Neural cell (in vitro differentiated cells): Measurements from ENCODE around the gene PLA1A. TPM values are rescaled to one million over a fixed set of nuclear protein-coding genes. Genes with fewer than 3 reads are reported as not detected.

Source experiments
- H2AFZ ChIP-seq: fragments of 200-600, 300-800 bp; sonication (generic), shearing (Covaris generic); 2 replicates; pipeline ENCODE4 v1.6.0; 2014; ENCODE audit warnings: low read depth, mild to moderate bottlenecking, antibody characterized with exemption, low read length, moderate library complexity
- H3F3A ChIP-seq: fragments of 200-600 bp; shearing (Covaris generic); 2 replicates; pipeline ENCODE4 v1.6.1; 2016; ENCODE audit warnings: mild to moderate bottlenecking, moderate library complexity, mixed read lengths, antibody characterized with exemption, low read length; ENCODE audit not compliant: insufficient read depth, poor library complexity, severe bottlenecking
- H3K27ac ChIP-seq: fragments of 200-600, 300-800 bp; sonication (generic), shearing (Covaris generic); 2 replicates; pipeline ENCODE4 v1.5.1; 2014; ENCODE audit warnings: mild to moderate bottlenecking, low read length, moderate library complexity
- H3K27me3 ChIP-seq: fragments of 300-800, 200-600 bp; sonication (generic), shearing (Covaris generic); 2 replicates; pipeline ENCODE4 v1.6.0; 2014; ENCODE audit warnings: mild to moderate bottlenecking, low read depth, low read length, moderate library complexity; ENCODE audit not compliant: insufficient read depth
- H3K36me3 ChIP-seq: fragments of 300-800, 200-600 bp; sonication (generic), shearing (Covaris generic); 2 replicates; pipeline ENCODE4 v1.5.1; 2014; ENCODE audit warnings: mild to moderate bottlenecking, antibody characterized with exemption, low read length, moderate library complexity; ENCODE audit not compliant: insufficient read depth
- H3K4me2 ChIP-seq: fragments of 300-800, 200-600 bp; sonication (generic), shearing (Covaris generic); 2 replicates; pipeline ENCODE4 v1.6.0; 2014; ENCODE audit warnings: mild to moderate bottlenecking, low read length
- H3K4me3 ChIP-seq: fragments of 300-800, 200-600 bp; sonication (generic), shearing (Covaris generic); 2 replicates; pipeline ENCODE4 v1.5.1; 2014; ENCODE audit warnings: mild to moderate bottlenecking, low read length, moderate library complexity
- H3K79me2 ChIP-seq: fragments of 200-600 bp; shearing (Covaris generic); replicated peaks from 2 replicates; pipeline ENCODE4 v1.6.0; 2014; ENCODE audit warnings: mild to moderate bottlenecking, low read length, moderate library complexity; ENCODE audit not compliant: insufficient read depth
- H3K9ac ChIP-seq: fragments of 300-800, 200-600 bp; sonication (generic), shearing (Covaris generic); 2 replicates; pipeline ENCODE4 v1.6.1; 2016; ENCODE audit warnings: mild to moderate bottlenecking, low read length, mixed read lengths
- H3K9me2 ChIP-seq: fragments of 200-600 bp; shearing (Covaris generic); 2 replicates; pipeline ENCODE4 v1.6.1; 2016; ENCODE audit warnings: mild to moderate bottlenecking, low read length, mixed read lengths; ENCODE audit not compliant: insufficient read depth
- H3K9me3 ChIP-seq: fragments of 200-600, 300-800 bp; sonication (generic), shearing (Covaris generic); 2 replicates; pipeline ENCODE4 v1.6.1; 2016; ENCODE audit warnings: mild to moderate bottlenecking, mixed run types, low read length, moderate library complexity, mixed read lengths
- H4K20me1 ChIP-seq: fragments of 200-600 bp; shearing (Covaris generic); 2 replicates; pipeline ENCODE4 v1.6.1; 2016; ENCODE audit warnings: mild to moderate bottlenecking, mixed run types; ENCODE audit not compliant: insufficient read depth
- CTCF ChIP-seq: fragments of 450-650 bp; IDR thresholded peaks from 2 replicates; pipeline ENCODE4 v1.5.1; 2014; ENCODE audit warnings: antibody characterized with exemption, mild to moderate bottlenecking, moderate library complexity; ENCODE audit not compliant: poor library complexity, severe bottlenecking
- EP300 ChIP-seq: fragments of 450-650 bp; conservative IDR thresholded peaks from 2 replicates; pipeline ENCODE4 v1.6.1; 2014; ENCODE audit warnings: antibody characterized with exemption, mild to moderate bottlenecking, moderate library complexity; ENCODE audit not compliant: poor library complexity, severe bottlenecking
- EZH2 ChIP-seq: fragments of 200-600, 300-800 bp; shearing (Covaris generic), sonication (generic); IDR thresholded peaks from 2 replicates; pipeline ENCODE4 v1.6.1; 2014; ENCODE audit warnings: antibody characterized with exemption, low read length, borderline replicate concordance, mild to moderate bottlenecking; ENCODE audit not compliant: insufficient read depth, poor library complexity, severe bottlenecking
- MXI1 ChIP-seq: fragments of 450-650 bp; conservative IDR thresholded peaks from 2 replicates; pipeline ENCODE4 v1.6.1; 2014; ENCODE audit warnings: antibody characterized with exemption, mild to moderate bottlenecking; ENCODE audit not compliant: poor library complexity, severe bottlenecking
- POLR2AphosphoS5 ChIP-seq: IDR thresholded peaks from 2 replicates; pipeline ENCODE4 v1.6.1; 2012
- RAD21 ChIP-seq: fragments of 450-650 bp; conservative IDR thresholded peaks from 2 replicates; pipeline ENCODE4 v1.6.1; 2014; ENCODE audit warnings: antibody characterized with exemption, mild to moderate bottlenecking, moderate library complexity
- REST ChIP-seq: IDR thresholded peaks from 2 replicates; pipeline ENCODE4 v1.6.1; 2012; ENCODE audit warnings: borderline replicate concordance
- SMC3 ChIP-seq: fragments of 450-650 bp; conservative IDR thresholded peaks from 2 replicates; pipeline ENCODE4 v1.6.1; 2014; ENCODE audit warnings: antibody characterized with exemption, mild to moderate bottlenecking, moderate library complexity; ENCODE audit not compliant: poor library complexity
- TAF1 ChIP-seq: IDR thresholded peaks from 2 replicates; pipeline ENCODE4 v1.6.1; 2012; ENCODE audit warnings: low read depth
- polyA plus RNA-seq: library from polyadenylated mRNA; depleted of rRNA; stranded (reverse); fragments of >200 nt; gene quantifications from 2 replicates; pipeline ENCODE4 v1.2.3, GENCODE V29; 2014

PLA1A gene
- polyA plus RNA-seq, 1 donor from 2014 or later = not detected

DNA sequence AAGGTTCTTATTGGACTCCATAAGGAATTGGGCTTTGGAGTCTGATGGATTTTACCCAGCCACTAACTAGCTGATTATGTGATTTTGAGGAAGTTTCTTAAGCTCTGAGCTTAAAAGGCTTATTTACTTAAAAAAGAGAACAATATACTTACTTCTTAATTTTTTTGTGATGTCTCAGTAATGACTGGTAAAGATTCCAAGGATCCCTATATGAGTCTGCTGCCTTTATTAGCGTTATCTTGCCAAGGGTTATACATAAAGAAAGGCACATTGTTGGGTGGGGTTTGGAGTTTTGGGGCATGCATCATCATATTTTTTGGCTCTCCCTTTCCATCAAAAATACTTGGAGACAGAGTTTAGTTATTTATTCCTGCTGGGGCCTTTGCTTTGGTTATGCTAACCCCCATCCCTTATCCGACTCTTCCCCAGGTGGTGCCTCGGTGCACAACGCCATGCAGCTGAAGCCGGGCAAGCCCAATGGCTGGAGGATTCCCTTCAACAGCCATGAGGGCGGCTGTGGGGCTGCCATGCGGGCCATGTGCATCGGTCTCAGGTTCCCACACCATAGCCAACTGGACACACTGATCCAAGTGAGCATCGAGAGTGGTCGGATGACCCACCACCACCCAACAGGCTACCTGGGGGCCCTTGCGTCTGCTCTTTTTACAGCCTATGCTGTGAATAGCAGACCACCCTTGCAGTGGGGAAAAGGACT lies 11.7 kb upstream of the PLA1A start:
- Histone ChIP-seq H3K9me3 (no peaks in the 10 kb centered on the region), H2AFZ (no peak overlapping the region), H3K27ac (no peak overlapping the region), H3K36me3 (no peaks in the 10 kb centered on the region), H3K9ac (no peak overlapping the region), H3F3A (no peaks in the 10 kb centered on the region), H4K20me1 (no peaks in the 10 kb centered on the region), H3K9me2 (no peaks in the 10 kb centered on the region), H3K4me2 (no peak overlapping the region), H3K79me2 (no peaks in the 10 kb centered on the region), H3K27me3 (no peaks in the 10 kb centered on the region), H3K4me3 (no peak overlapping the region)
- TF ChIP-seq EZH2 = no peak
- no peak for TF ChIP-seq POLR2AphosphoS5
- no peak for TF ChIP-seq MXI1
- TF ChIP-seq EP300 = no peak

DNA sequence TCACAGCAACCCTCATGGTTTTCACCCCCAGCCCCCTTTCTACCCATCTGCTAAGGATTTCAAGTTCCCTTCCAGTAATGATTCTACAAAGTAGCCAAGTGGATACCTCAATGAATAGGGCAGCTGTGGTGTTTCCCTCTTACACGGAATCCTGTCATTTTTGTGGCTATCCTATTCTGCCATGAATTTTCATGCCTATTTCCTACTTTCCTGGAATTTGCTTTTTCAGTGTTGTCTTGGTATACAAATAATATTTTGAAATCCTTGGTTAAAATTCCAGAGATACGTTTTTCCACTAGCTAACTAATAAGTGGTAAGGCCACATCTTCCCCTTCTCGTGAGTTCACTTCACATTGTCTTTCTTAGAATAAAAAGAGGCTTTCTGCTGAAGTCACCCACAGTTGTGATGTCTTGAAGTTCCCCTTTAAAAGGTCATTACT lies 10.9 kb upstream of the PLA1A start:
- no peaks in the 10 kb centered on the region for H3F3A ChIP-seq
- H3K9me2 ChIP-seq = no peaks in the 10 kb centered on the region
- H3K27ac ChIP-seq = no peak overlapping the region
- H3K36me3 ChIP-seq = no peaks in the 10 kb centered on the region
- H3K4me3 ChIP-seq = no peak overlapping the region
- no peaks in the 10 kb centered on the region for H4K20me1 ChIP-seq
- H2AFZ ChIP-seq = no peak overlapping the region
- no peaks in the 10 kb centered on the region for H3K9me3 ChIP-seq
- no peak for TF ChIP-seq POLR2AphosphoS5
- no peak for TF ChIP-seq EZH2
- TF ChIP-seq REST = no peak
- TF ChIP-seq MXI1 = no peak
- TF ChIP-seq CTCF = no peak
- TF ChIP-seq RAD21 = no peak
- no peak for TF ChIP-seq SMC3
- TF ChIP-seq EP300 = no peak
- no peak for TF ChIP-seq TAF1
- H3K9ac ChIP-seq = no peak overlapping the region
- no peaks in the 10 kb centered on the region for H3K79me2 ChIP-seq
- no peak overlapping the region for H3K4me2 ChIP-seq
- no peaks in the 10 kb centered on the region for H3K27me3 ChIP-seq
